Transverse colon (tissue), 3 donors: ENCODE measurements around the gene SNX27.

Source experiments
- EP300 ChIP-seq: sonication (generic); formaldehyde crosslinking; IDR thresholded peaks from one replicate; pipeline ENCODE4 v1.6.1; 2017; ENCODE audit warnings: antibody characterized with exemption, low read depth
- TF ChIP-seq, protein P1 (sequence below), 5 experiments: fragments of 200-600 bp in 3 of 5; fragments of 450-650 bp in 2 of 5; sonication (generic) in 3 of 5; IDR thresholded peaks; 1 replicate in 2 of 5; 2 replicates in 3 of 5; pipeline ENCODE4 v1.5.1; 2016 to 2017; ENCODE audit warnings: antibody characterized with exemption in 5 of 5, inconsistent platforms in 3 of 5, mild to moderate bottlenecking in 2 of 5, moderate library complexity in 1 of 5

DNA sequence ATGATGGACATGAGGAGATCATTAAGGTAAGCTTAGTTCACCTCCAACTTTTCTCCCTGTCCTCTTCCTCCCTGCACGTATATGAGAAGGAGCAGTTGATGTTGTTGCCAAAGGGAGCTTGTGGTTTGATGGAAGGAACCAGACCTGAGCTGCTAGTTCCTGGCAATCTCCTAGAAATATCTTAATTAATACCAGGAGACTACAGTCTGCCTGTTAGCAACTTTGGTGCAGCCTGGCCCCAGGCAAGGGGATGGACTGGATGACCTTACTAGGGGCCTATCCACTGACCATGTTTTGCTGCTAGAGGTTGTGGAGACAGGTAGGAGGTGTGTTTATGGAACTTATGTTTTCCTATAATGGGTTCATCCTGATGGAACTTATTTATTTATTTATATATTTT is 49.2 kb upstream of the SNX27 start:
- no peak for TF ChIP-seq EP300
- TF ChIP-seq, protein P1, sequence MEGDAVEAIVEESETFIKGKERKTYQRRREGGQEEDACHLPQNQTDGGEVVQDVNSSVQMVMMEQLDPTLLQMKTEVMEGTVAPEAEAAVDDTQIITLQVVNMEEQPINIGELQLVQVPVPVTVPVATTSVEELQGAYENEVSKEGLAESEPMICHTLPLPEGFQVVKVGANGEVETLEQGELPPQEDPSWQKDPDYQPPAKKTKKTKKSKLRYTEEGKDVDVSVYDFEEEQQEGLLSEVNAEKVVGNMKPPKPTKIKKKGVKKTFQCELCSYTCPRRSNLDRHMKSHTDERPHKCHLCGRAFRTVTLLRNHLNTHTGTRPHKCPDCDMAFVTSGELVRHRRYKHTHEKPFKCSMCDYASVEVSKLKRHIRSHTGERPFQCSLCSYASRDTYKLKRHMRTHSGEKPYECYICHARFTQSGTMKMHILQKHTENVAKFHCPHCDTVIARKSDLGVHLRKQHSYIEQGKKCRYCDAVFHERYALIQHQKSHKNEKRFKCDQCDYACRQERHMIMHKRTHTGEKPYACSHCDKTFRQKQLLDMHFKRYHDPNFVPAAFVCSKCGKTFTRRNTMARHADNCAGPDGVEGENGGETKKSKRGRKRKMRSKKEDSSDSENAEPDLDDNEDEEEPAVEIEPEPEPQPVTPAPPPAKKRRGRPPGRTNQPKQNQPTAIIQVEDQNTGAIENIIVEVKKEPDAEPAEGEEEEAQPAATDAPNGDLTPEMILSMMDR (IDR thresholded peaks at IDR 0.05): no peak
